SJSA1 (cell line): ENCODE results near the gene MECP2. TPM values are rescaled to one million over a fixed set of nuclear protein-coding genes. Genes with fewer than 3 reads are reported as not detected.

Experiments used
- DNase-seq, 2 experiments: peaks; one replicate each; pipeline ENCODE4 v3.0.0-alpha.2; 2015 to 2020; ENCODE audit warnings: low spot score in 2 of 2, low read depth in 1 of 2
- H3K27ac ChIP-seq: fragments of 250-450 bp; sonication (Bioruptor Pico); 2 replicates; pipeline ENCODE4 v1.5.1; 2020; ENCODE audit warnings: mild to moderate bottlenecking, moderate library complexity
- H3K27me3 ChIP-seq: fragments of 250-450 bp; sonication (Bioruptor Pico); replicated peaks from 2 replicates; pipeline ENCODE4 v1.5.1; 2020; ENCODE audit warnings: mild to moderate bottlenecking, moderate library complexity
- H3K36me3 ChIP-seq: fragments of 250-450 bp; sonication (Bioruptor Pico); 2 replicates; pipeline ENCODE4 v1.5.1; 2020; ENCODE audit warnings: mild to moderate bottlenecking
- H3K4me1 ChIP-seq: fragments of 250-450 bp; sonication (Bioruptor Pico); replicated peaks from 2 replicates; pipeline ENCODE4 v1.6.1; 2021; ENCODE audit warnings: mild to moderate bottlenecking
- H3K4me3 ChIP-seq: fragments of 250-450 bp; sonication (Bioruptor Pico); 2 replicates; pipeline ENCODE4 v1.5.1; 2020; ENCODE audit warnings: mild to moderate bottlenecking
- H3K9me3 ChIP-seq: fragments of 250-450 bp; sonication (Bioruptor Pico); replicated peaks from 2 replicates; pipeline ENCODE4 v1.5.1; 2020; ENCODE audit warnings: mild to moderate bottlenecking
- total RNA-seq: library from RNA; depleted of rRNA; stranded (reverse); fragments of >200 nt; shearing (Covaris generic); gene quantifications from 2 replicates; pipeline ENCODE4 v1.2.3, GENCODE V29; 2014

Gene MECP2
- total RNA-seq, 1 experiment from 2014 or later = 26.0 TPM

DNA sequence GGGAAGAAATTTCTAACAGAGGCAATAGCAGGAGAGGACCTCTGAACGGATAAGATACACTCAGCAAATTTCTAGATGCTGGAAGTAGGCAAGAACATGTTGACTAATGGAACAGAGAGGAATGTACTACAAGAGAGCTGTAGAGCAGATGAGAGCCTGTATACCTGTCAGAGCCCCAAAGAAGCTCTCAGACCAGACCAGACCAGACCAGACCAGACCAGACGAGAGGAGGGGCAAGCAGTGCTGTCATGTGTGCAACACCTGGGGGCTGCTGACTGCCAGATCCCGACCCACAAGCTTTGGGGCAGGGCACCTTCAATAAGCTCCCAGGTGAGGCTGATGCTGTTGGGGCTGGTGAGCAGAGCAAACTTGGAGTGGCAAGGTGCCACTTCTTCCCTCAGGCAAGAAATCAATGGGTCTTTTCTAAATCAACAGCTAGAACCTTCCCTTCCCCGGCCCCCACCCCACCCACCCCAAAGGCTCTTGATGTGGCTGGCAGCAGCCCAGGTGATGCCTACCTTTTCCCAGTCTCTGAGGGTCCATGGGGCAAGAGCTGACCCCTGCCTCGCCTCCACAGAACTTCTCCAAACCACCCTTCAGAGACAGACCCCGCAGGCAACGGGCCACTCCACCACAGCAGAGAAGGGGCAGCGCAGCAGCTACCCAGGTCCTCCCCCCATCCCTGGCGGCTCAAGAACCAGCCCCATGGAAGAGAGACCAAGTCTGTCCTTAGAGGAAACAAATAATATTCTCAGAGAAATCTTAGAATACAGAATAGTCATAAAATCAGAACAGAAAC, 32.7 kb downstream of the MECP2 start:
- no peaks in the 10 kb centered on the region for H3K9me3 ChIP-seq
- no peaks in the 10 kb centered on the region for H3K27me3 ChIP-seq
- H3K4me1 ChIP-seq = no peaks in the 10 kb centered on the region
- no peaks in the 10 kb centered on the region for H3K36me3 ChIP-seq
- no peak overlapping the region for H3K4me3 ChIP-seq
- H3K27ac ChIP-seq = no peak overlapping the region
- no peak for DNase-seq

- Histone ChIP-seq H3K27me3 (no peaks in the 10 kb centered on the region), H3K4me3 (no peak overlapping the region), H3K9me3 (no peaks in the 10 kb centered on the region), H3K4me1 (no peaks in the 10 kb centered on the region; the same call in 1 of the 2 replicates), H3K27ac (no peak overlapping the region), H3K36me3 (no peaks in the 10 kb centered on the region)
- DNase-seq = no peak
Measured at GRCh38 chrX:154063234-154063633, 34.3 kb downstream of the MECP2 start.

GRCh38 chrX:154061801-154062200, 35.7 kb downstream of the MECP2 start:
- no peak overlapping the region for H3K4me3 ChIP-seq
- H3K36me3 ChIP-seq = peaks cover 9% of the 10 kb centered on the region; the same call in 1 of the 2 replicates
- no peaks in the 10 kb centered on the region for H3K9me3 ChIP-seq
- no peak overlapping the region for H3K27ac ChIP-seq
- DNase-seq = no peak
- H3K4me1 ChIP-seq = no peaks in the 10 kb centered on the region; the same call in 1 of the 2 replicates
- no peaks in the 10 kb centered on the region for H3K27me3 ChIP-seq

GRCh38 chrX:154059729-154060245, 37.7 kb downstream of the MECP2 start:
- DNase-seq = no peak
- H3K4me3 ChIP-seq = no peak overlapping the region
- no peaks in the 10 kb centered on the region for H3K9me3 ChIP-seq
- H3K27me3 ChIP-seq = no peaks in the 10 kb centered on the region
- H3K4me1 ChIP-seq = no peaks in the 10 kb centered on the region; the same call in 1 of the 2 replicates
- H3K36me3 ChIP-seq = peaks cover 11% of the 10 kb centered on the region; the same call in 1 of the 2 replicates
- H3K27ac ChIP-seq = no peak overlapping the region

DNA sequence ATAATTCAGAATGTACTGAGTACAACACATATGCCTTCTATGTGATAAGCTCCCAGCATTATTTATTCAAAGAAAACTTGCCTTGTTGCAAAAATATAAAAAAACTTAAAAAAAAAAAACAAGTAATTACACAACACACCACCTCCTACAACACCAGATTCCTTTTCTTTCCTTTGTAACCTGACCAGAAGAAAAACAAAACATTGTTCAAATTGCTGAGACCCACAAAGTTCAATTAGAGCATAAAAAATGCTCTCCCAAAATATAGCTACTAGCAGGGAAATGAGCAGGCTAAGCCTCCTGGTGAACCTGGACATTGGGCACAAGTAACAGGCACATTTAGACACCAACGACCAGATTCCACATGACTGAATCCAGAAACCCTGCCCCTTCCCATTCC, 38.3 kb downstream of the MECP2 start:
- peaks cover 11% of the 10 kb centered on the region; the same call in 1 of the 2 replicates for H3K36me3 ChIP-seq
- no peaks in the 10 kb centered on the region for H3K27me3 ChIP-seq
- no peaks in the 10 kb centered on the region; the same call in 1 of the 2 replicates for H3K4me1 ChIP-seq
- no peaks in the 10 kb centered on the region for H3K9me3 ChIP-seq
- DNase-seq = no peak
- no peak overlapping the region for H3K4me3 ChIP-seq
- H3K27ac ChIP-seq = no peak overlapping the region

DNA sequence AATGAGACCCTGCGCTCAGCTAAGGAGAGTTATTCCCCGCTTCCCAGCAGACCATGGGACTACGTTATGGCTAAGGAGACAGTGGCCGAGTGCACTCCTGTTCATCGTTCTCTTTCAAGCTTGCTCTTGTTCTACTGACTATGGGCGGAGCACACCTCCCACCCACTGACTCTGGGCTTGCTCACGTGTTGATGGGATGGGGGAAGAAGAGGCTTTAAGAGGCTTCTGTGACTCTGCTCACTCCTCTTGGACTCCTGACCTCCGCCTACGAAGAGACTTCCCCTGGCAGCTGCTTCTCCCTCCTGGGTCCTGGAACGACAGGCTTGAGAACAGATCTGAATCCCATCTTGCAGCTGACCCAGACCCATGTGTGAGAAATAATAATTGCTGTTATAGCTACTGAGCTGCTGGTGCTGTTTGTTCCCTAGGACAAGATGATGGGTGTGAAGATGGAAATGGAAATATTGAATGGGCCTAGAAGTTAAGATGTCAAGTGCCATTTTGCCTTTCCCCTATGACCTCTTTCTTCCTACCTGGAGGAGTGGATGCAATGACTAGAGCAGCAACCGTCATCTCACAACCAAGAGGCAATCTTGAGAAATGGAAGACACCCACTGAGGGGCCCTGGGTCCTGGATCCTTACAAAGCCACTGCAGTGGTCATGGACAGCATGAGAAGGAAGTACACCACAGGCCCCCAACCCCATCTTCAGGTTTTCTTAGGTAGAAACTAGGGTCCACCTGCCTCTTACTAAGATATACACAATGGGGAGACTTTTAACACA, 39.1 kb downstream of the MECP2 start:
- no peak overlapping the region for H3K4me3 ChIP-seq
- no peaks in the 10 kb centered on the region; the same call in 1 of the 2 replicates for H3K4me1 ChIP-seq
- peaks cover 11% of the 10 kb centered on the region; the same call in 1 of the 2 replicates for H3K36me3 ChIP-seq
- no peaks in the 10 kb centered on the region for H3K9me3 ChIP-seq
- H3K27ac ChIP-seq = no peak overlapping the region
- no peaks in the 10 kb centered on the region for H3K27me3 ChIP-seq
- DNase-seq = no peak

DNA sequence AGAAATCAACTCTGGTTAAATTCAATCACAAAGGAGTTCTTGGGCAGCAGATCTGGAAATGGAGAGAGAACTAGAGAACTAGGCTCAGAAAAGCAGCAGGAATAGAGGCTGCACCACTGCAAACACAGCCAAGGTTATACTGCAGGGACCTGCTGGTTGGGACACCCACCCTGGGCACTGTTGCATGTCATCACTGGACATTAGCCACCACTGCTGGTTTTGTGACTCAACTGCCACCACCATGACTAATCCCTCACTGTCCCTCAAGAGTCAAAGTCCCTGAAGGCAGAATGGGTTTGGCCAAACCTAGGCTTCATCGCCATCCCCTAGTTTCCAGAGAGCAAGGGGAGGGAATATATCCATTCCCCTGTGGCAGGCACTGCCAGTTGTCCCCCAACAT, 39.7 kb downstream of the MECP2 start:
- H3K9me3 ChIP-seq = no peaks in the 10 kb centered on the region
- H3K4me3 ChIP-seq = no peak overlapping the region
- DNase-seq = no peak
- H3K27me3 ChIP-seq = no peaks in the 10 kb centered on the region
- peaks cover 6% of the 10 kb centered on the region for H3K4me1 ChIP-seq
- H3K27ac ChIP-seq = no peak overlapping the region
- H3K36me3 ChIP-seq = peaks cover 11% of the 10 kb centered on the region; the same call in 1 of the 2 replicates

DNA sequence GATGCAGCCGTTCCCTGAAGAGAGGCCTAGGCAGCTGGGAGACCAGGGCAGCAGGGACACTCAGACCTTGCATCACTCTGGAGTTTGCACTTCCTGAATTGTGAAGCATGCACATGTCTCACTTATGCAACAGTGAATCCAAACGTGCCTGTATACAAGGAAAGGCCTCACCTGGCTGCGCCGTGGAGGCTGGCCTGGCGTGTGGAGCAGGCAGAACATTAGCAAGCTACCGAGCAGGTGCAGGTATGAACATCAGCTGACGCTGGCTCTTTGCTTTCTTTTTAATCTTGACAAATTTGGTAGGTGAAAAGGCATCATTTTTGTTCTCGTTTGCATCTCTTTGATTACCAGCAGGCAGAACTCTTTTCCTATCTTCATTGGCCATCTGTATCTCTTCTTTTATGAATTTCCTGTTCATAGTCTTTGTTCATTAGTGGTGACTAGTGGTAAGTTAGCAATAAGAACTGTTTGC, 40.7 kb downstream of the MECP2 start:
- Histone ChIP-seq H3K27ac (no peak overlapping the region), H3K36me3 (peaks cover 11% of the 10 kb centered on the region; the same call in 1 of the 2 replicates), H3K9me3 (no peaks in the 10 kb centered on the region), H3K4me1 (peaks cover 8% of the 10 kb centered on the region), H3K4me3 (no peak overlapping the region), H3K27me3 (no peaks in the 10 kb centered on the region)
- no peak for DNase-seq

DNA sequence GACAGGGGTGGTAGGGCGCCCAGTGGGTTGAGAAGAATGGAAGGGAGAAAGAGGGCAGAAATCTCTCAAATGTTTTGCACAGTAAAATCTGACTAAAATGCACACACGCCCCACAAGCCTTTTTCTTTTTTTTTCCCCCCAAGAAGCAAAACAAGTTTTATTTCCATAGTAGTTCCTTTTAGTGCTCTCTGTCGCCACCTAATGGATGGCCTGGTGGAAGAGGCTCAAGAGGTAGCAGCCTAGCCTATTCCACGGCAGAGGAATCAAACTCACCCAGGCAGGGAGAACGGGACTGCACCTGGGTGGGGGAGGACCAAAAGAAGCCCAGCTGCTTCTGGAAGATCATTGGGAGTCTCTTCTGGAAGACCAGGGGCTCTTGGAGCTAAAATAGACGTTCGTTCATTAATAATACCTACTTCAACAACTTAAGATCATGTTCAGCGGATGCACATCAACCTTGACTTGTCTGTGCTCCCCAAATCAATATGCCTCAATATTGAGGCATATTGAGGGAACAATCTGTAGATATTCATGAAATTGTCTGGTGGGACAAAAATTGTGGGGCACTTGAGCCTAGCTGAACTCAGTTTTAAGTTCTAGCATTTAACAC, 46.2 kb downstream of the MECP2 start:
- H3K4me3 ChIP-seq = no peak overlapping the region
- peak; percentile 42 to 54 for DNase-seq
- no peaks in the 10 kb centered on the region for H3K27me3 ChIP-seq
- peaks cover 18% of the 10 kb centered on the region for H3K4me1 ChIP-seq
- H3K36me3 ChIP-seq = peaks cover 4% of the 10 kb centered on the region
- H3K9me3 ChIP-seq = no peaks in the 10 kb centered on the region
- H3K27ac ChIP-seq = no peak overlapping the region

DNA sequence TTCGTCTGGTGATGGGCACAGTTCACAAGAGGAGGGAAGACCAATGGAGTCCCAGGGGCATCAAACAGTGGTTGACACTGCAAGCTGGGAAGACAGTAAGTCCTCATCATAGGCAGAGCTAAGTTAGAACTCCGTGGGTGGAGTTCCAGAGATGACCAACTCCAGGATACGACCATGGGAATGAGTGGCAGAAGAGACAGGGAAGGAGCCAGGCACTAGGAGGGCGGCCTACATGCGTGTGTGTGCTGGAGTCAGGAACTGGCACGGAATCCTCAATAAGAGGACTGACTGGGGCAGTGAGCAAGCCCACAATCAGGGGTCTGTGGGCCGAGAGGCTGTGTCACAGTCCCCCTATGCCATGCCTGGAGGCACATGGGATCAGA, 47.4 kb downstream of the MECP2 start:
- H3K9me3 ChIP-seq = no peaks in the 10 kb centered on the region
- H3K36me3 ChIP-seq = peaks cover 4% of the 10 kb centered on the region
- H3K27me3 ChIP-seq = no peaks in the 10 kb centered on the region
- DNase-seq = no peak
- H3K4me3 ChIP-seq = no peak overlapping the region
- peaks cover 24% of the 10 kb centered on the region for H3K4me1 ChIP-seq
- H3K27ac ChIP-seq = no peak overlapping the region

- Histone ChIP-seq H3K9me3 (no peaks in the 10 kb centered on the region), H3K36me3 (peaks cover 4% of the 10 kb centered on the region), H3K27ac (no peak overlapping the region), H3K4me1 (peaks cover 24% of the 10 kb centered on the region), H3K27me3 (no peaks in the 10 kb centered on the region), H3K4me3 (no peak overlapping the region)
- no peak for DNase-seq
Measured at GRCh38 chrX:154049209-154050112, 48.1 kb downstream of the MECP2 start.

DNA sequence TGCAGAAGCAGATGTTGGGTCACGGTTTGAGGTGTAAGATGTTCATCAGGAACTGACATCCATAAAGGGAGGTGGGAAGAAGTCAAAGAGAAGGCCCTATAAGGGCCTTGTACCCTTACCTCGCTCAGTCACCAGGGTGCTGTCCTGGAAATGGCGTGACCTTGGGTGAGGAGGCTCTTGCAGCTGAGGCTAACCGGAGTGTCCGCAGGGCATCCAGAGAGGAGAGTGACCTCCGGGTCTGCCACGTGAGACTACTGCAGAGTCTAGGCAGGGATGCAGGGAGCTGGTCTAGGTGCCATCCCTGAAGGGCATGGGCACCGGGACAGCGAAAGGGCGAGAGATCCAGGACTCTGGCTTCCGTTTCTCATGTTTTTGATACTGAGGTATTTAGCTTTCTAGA, 49.1 kb downstream of the MECP2 start:
- H3K4me3 ChIP-seq = no peak overlapping the region
- H3K9me3 ChIP-seq = no peaks in the 10 kb centered on the region
- no peak overlapping the region for H3K27ac ChIP-seq
- peaks cover 24% of the 10 kb centered on the region for H3K4me1 ChIP-seq
- H3K36me3 ChIP-seq = peaks cover 4% of the 10 kb centered on the region
- H3K27me3 ChIP-seq = no peaks in the 10 kb centered on the region
- DNase-seq = no peak
